Skin of body (tissue), 2 donors: Measurements from ENCODE around the gene SESN3. TPM values are rescaled to one million over a fixed set of nuclear protein-coding genes. Genes with fewer than 3 reads are reported as not detected.
"Not testable (repeated sequence)": the region's sequence is repeated elsewhere in the genome, so short reads cannot be mapped to it uniquely, and the experiment has no call there.

Experiments used
- DNase-seq: peaks from one replicate; lab custom pipeline; 2025; lab: John Stamatoyannopoulos, UW
- total RNA-seq: library from RNA; depleted of rRNA; stranded (reverse); fragments of >200 nt; gene quantifications from one replicate; pipeline ENCODE4 v1.2.3, GENCODE V29; 2014

SESN3 gene
- total RNA-seq, 1 donor from 2014 or later, result 70.0 TPM

DNA sequence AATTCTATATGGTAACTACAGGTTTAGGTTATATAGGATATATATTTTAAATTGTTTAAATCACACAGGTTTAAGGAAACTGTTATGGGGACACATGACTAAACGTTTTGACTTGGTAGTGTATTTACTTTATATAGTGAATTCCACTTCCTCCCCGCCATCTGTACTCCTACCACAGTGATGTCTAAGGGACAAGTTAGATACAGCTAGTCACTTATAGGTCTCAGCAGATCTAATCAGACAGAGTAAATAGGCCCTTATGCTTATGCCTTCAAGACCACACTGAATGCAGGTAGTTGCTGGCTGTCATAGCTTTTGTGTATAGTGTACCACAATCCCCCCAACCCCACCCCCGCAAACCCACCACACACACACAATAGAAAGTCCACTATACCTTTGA, 8.2 kb downstream of the SESN3 start:
- no peak for DNase-seq

DNA sequence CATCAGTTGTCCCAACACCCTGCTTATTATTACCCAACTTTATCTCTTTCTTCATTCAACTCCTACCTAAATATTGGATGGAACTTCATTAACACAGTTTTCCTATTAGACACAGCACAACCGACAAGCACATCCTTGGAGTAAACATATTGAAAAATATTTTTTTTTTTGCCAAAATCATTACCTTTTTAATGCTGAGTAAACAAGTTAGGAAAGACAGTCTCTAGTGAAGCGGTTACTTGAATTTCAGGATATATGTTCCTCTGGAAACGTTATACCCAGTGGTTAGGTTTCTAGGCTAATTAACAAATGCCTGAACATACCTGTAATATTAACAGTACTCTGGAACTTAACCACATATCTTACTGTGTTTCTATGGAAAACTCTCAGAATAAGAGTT, 11.4 kb downstream of the SESN3 start:
- DNase-seq, result no peak

- no peak for DNase-seq
These were observed 12.9 kb downstream of the SESN3 start for GRCh38 chr11:95218149-95218548.

GRCh38 chr11:95212609-95213008, 18.4 kb downstream of the SESN3 start:
- DNase-seq, result no peak

DNA sequence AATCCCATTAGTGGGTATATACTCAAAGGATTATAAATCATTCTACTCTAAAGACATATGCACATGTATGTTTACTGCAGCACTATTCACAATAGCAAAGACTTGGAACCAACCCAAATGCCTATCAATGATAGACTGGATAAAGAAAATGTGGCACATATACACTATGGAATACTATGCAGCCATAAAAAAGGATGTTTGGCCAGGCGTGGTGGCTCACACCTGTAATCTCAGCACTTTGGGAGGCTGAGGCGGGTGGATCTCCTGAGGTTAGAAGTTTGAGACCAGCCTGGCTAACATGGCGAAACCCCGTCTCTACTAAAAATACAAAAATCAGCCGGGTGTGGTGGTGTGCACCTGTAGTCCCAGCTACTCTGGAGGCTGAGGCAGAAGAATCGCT, 21.5 kb downstream of the SESN3 start:
- DNase-seq, result not testable (repeated sequence)

DNA sequence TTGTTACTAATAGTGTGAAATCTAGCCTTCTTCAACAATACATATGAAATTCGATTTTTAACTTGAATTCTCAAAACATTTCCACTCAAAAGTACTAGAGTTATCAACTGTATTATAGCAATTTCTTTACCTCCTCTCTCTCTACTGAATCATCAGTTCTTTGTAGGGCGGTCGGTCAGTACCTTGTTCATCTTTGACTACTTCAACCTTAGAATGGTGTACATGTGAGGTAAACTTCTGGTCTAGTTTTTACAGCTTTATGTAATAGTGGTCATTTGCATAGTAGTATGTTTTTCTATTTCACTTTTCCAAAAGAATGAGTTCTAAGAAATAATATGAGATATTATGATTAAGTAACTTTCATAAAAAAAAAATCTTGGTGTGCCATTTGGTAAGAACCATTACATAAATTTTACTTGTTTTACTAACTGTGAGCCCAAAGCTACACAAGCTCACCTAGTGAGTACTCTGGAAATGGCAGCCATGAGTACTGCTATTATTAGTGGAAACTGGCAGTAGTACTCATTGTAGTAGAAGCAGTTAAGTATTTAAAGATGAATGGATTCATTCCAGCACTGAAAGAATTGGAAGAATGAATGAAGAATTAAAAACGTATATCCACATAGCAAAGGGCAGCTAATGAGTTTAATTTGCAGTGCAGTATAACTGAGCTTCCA, 30.1 kb downstream of the SESN3 start:
- peak; percentile 19 for DNase-seq

DNA sequence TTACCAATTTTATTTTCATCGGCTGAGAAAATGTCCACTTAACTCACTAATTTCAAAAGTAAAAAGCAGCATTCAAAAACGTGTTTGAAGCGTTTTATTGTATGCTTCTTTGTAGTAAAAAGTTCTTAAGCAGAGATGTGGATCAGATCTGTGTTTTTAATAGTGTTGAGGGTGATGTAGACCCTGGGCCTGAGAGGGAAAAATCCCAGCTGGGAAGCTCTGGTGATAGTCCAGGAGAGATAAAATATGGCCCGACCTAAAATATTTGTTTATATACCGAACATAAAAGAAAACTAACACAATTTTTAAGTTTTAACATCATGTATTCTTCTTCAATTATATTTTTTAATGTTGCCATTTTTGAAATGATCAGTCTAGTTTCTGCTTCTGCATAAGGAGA, 35.2 kb downstream of the SESN3 start:
- DNase-seq, result no peak

DNA sequence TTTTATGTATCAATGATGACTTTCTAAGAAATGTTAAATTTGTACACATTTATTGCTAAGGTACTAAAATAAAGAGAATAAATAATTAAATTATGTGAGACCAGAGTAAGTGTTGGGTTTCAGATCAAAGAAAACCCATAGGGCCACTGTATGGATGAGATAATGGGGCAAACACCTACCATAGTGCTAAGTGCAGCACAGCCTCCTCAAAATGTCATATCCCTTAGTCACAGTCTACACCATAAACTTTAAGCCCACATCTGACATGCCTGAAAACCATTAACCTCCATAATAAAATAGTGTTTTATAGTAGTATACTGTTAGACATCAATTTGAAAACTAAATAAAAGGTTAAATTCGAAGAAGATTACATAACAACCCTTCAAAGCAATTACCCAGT, 37.5 kb downstream of the SESN3 start:
- no peak for DNase-seq

GRCh38 chr11:95192717-95193116, 38.3 kb downstream of the SESN3 start:
- DNase-seq, result peak; percentile 42

DNA sequence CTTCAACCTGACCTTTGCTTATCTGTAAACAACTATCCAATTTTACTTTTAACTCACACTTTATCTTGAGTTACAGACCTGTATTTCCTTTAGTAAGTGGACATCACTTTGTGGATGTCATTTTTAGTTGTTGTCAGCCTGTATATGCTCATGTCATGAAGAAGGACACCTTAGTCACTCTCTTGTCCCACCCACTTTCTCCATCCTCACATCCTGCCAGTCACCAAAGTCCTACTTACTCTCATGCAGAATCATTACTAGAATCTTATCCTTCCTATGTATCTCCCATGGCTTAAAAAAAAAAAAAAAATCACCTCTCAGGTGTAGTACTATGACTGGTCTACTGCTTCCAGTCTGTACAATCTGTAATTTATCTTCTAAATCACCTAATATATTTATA, 43.3 kb downstream of the SESN3 start:
- DNase-seq, result no peak

- no peak for DNase-seq
These were observed 48.6 kb downstream of the SESN3 start for GRCh38 chr11:95182397-95182796.

GRCh38 chr11:95175818-95176380, 55.1 kb downstream of the SESN3 start:
- DNase-seq, result no peak

DNA sequence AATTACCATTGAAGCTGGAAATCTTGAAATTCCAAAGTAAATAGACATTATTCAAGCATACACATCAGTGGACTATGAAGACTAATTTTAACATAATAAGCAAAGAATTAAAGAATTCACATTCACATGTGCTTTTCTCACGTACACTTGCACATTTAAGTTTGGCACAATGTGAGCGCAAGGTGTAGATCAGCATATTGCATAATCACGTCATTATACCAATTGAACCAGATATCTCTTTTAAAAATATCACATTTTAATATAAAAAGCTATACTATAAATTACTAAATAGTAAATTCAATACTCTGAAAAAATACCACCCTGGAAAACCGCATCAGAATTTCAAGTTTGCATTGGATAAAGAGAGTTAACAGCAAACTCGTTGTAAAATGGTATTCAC, 60.7 kb downstream of the SESN3 start:
- no peak for DNase-seq

DNA sequence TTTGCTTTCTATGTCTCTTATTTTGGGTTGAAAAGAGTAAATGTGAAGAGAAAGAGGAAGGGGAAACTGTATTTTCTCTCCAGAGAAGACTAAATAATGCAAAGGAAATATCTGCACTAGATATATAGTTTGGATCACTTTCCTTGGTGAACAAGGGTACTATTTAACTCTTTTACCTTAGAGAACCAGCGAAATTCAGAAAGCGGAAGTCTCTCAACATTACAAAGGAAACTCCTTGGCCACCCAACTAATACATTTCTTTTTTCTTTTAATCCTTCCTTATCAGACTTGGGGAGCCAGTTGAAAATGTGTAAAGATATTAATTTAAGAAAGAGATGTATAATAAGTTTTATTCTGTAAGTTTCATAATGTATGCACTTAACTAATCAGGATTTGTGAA, 64.2 kb downstream of the SESN3 start:
- no peak for DNase-seq

- no peak for DNase-seq
These were observed 65.4 kb downstream of the SESN3 start for GRCh38 chr11:95165638-95166037.

DNA sequence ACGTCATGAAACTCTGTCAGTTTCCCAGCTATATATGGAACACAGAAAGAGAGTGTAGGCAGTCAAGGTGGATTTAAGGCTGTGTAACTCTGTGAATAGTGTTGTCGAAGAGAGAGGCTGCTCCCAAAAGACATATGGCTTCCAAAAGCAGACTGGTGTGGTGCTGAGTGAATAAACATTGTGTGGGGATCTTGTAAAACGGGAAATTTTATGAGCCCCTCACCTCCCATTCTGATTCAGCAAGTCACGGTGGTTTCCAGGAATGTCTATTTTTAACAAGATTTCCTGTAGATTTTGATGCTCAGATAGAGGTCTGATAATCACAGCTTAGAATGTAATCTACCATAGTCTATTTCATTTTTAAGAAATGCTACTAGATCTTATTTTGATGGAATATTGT, 67.9 kb downstream of the SESN3 start:
- DNase-seq, result no peak

DNA sequence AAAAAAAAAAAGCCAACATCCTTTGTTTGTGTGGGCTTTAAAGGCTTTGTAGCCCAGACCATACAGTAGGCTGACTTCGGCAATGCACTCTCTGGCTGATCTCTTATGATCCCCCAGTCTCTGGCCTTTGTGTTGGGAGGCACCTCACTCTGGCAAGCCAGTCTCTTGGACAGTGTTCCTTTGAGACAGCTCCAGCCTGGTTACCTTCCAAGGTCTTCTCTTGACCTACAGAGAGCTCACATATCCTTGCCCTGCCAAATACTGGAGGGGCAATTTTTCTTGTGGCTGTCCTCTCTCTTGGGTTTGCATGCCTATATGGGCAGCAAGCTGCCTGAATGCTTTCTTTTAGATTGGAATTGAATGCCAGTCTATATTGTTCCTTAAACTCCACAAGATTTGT, 69.8 kb downstream of the SESN3 start:
- no peak for DNase-seq

- DNase-seq, result no peak
These were observed 73.2 kb downstream of the SESN3 start for GRCh38 chr11:95157824-95158223.

DNA sequence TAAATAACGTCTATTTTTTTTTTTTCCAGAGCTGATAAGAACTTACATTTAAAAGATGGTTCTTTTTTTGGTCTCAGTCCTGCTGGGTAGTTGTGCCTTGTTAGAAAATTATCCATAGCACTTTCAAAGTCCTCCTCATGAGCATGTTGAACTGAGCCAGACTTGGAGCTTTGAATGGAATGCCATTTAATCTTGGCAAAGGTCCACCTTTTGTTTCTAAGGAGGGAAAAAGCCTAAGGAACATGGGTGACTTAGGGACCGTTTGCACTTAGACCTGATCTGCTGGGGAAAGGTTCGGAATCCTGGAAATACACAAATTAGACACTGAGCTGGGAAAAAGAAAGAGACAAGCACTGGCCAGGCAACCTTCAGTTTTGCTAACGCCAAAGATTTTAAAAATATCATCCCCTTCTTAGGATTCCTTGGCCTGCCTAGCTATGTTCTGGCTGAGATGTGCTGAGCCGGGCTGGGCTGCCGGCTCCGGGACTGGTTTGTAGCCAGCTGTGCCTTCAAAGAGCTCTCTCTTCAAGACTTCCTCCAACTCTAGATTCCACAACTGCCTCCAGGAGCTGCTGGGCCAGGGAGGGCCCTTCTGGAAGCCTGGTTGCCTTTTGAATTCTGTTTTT, 74.0 kb downstream of the SESN3 start:
- DNase-seq, result peak; percentile 58

GRCh38 chr11:95156133-95156721, 74.8 kb downstream of the SESN3 start:
- no peak for DNase-seq

- no peak for DNase-seq
These were observed 75.6 kb downstream of the SESN3 start for GRCh38 chr11:95155385-95155784.

- DNase-seq, result peak; percentile 27
These were observed 76.5 kb downstream of the SESN3 start for GRCh38 chr11:95154514-95154913.

DNA sequence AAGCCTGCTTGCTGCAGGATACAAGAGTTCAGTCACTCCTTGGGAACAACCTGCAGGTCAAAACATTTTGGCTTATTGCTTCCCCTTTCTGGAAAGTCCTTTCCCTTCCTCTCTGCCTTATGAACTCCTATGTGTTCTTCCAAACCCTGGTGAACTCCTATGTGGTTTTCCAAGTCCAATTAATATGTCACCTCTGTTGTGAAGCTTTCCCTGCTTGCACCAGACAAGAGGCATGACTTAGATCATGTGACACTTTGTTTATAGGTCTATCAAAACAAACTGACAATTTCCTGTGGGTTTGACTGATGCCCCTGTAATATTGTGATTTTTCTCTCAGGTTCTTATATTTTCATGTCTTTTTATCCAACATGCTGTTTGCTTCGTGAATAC, 77.2 kb downstream of the SESN3 start:
- DNase-seq, result no peak
